Fibroblast of the aortic adventitia (primary cell): ENCODE measurements around the gene TASOR2. TPM values are rescaled to one million over a fixed set of nuclear protein-coding genes. Genes with fewer than 3 reads are reported as not detected.

Experiments used
- DNase-seq: peaks from one replicate; pipeline ENCODE4 v3.0.0-alpha.2; 2010; ENCODE audit warnings: low read depth
- H3K4me3 ChIP-seq: 2 replicates; pipeline ENCODE4 v1.5.1; 2011; ENCODE audit warnings: low read depth, mild to moderate bottlenecking, control low read depth, low read length, moderate library complexity
- CTCF ChIP-seq: IDR thresholded peaks from 2 replicates; pipeline ENCODE4 v1.5.1; 2011; ENCODE audit warnings: mild to moderate bottlenecking, low read length, control low read depth, inconsistent platforms; ENCODE audit not compliant: insufficient read depth
- total RNA-seq: library from RNA; depleted of rRNA; stranded (reverse); fragments of >200 nt; gene quantifications from 2 replicates; pipeline ENCODE4 v1.2.3, GENCODE V29; 2012; ENCODE audit warnings: low replicate concordance

TASOR2 gene
- total RNA-seq, 1 donor = 92.9 TPM

GRCh38 chr10:5648494-5649457 lies 35.9 kb upstream of the TASOR2 start:
- no peak overlapping the region for H3K4me3 ChIP-seq
- DNase-seq = no peak
- no peak for TF ChIP-seq CTCF

- TF ChIP-seq CTCF = no peak
- no peak overlapping the region for H3K4me3 ChIP-seq
- DNase-seq = no peak
Measured at GRCh38 chr10:5649746-5650145, 34.9 kb upstream of the TASOR2 start.

GRCh38 chr10:5650664-5651387 lies 33.8 kb upstream of the TASOR2 start:
- H3K4me3 ChIP-seq = no peak overlapping the region
- DNase-seq = no peak
- no peak for TF ChIP-seq CTCF

GRCh38 chr10:5651388-5651764 lies 33.3 kb upstream of the TASOR2 start:
- no peak for DNase-seq
- no peak for TF ChIP-seq CTCF

GRCh38 chr10:5652746-5653145 lies 31.9 kb upstream of the TASOR2 start:
- H3K4me3 ChIP-seq = no peak overlapping the region
- no peak for TF ChIP-seq CTCF
- no peak for DNase-seq

More at GRCh38 chr10:5651388-5651764, 33.3 kb upstream of the TASOR2 start:
- H3K4me3 ChIP-seq = no peak overlapping the region

GRCh38 chr10:5654218-5654755 lies 30.4 kb upstream of the TASOR2 start:
- TF ChIP-seq CTCF = no peak
- H3K4me3 ChIP-seq = no peak overlapping the region
- no peak for DNase-seq
